Endothelial cell of coronary artery (primary cell): ENCODE results near the gene RPUSD4. TPM values are rescaled to one million over a fixed set of nuclear protein-coding genes. Genes with fewer than 3 reads are reported as not detected.

Experiments
- total RNA-seq: library from RNA; depleted of rRNA; stranded (reverse); fragments of >200 nt; gene quantifications from 2 replicates; pipeline ENCODE4 v1.2.3, GENCODE V29; 2014

Gene RPUSD4
- 40.1 and 40.7 TPM in 2 replicates for total RNA-seq

GRCh38 chr11:126211236-126212088, at the start of gene RPUSD4, which contains the start of gene FAM118B:
Gene RPUSD4 (minus strand): TSS chr11:126211650. CDS start chr11:126211638, 12 bp downstream.
Gene FAM118B (plus strand): TSS chr11:126211782. CDS start chr11:126235002, 23,220 bp downstream.

Other genes starting within 250 kb of the RPUSD4 start
- 0.90 and 1.2 TPM in 2 replicates for gene CDON, start 148.8 kb downstream of the RPUSD4 start, total RNA-seq
- gene FAM118B, start 132 bp upstream of the RPUSD4 start, total RNA-seq = 26.5 and 27.4 TPM in 2 replicates
- gene SRPRA, start 57.2 kb upstream of the RPUSD4 start, total RNA-seq = 40.0 and 69.7 TPM in 2 replicates
- gene FOXRED1, start 57.5 kb upstream of the RPUSD4 start, total RNA-seq = 8.5 and 15.1 TPM in 2 replicates
- 2.1 and 2.2 TPM in 2 replicates for gene TIRAP, start 71.4 kb upstream of the RPUSD4 start, total RNA-seq
- gene DCPS, start 92.4 kb upstream of the RPUSD4 start, total RNA-seq = 7.2 and 11.4 TPM in 2 replicates
- 19.1 and 20.0 TPM in 2 replicates for gene ST3GAL4, start 144.0 kb upstream of the RPUSD4 start, total RNA-seq